Ureter (tissue), 1 donor: ENCODE data around the gene POU2AF2. TPM values are rescaled to one million over a fixed set of nuclear protein-coding genes. Genes with fewer than 3 reads are reported as not detected.
"Not testable (repeated sequence)": the region's sequence is repeated elsewhere in the genome, so short reads cannot be mapped to it uniquely, and the experiment has no call there.

ENCODE experiments used
- DNase-seq: peaks from one replicate; pipeline ENCODE4 v3.0.0-alpha.2; 2020; ENCODE audit warnings: low spot score
- total RNA-seq: library from RNA; stranded (reverse); gene quantifications from one replicate; pipeline ENCODE4 v1.2.4, GENCODE V29; 2023
- donor health status: DM: yes; HTN: yes; CAD: no.

Gene POU2AF2
- total RNA-seq, 1 donor from 2014 or later = 1.2 TPM

DNA sequence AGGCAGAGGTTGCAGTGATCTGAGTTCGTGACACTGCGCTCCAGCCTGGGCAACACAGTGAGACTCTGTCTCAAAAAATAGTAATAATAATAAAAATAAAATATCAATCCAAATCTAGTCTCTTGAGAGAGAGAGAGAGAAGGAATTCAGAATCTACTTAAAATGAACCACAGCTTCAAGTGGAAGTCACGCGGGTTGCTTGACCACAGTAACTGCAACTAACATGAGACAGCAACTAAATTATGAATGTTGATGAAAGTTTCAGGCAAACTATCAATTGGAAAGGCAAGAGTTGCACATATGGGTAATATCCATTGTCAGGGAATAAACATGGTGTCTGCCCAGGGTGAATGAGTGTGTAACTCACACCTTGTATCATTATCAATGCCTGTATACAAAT is 12.5 kb downstream of the POU2AF2 start:
- DNase-seq = no peak

DNA sequence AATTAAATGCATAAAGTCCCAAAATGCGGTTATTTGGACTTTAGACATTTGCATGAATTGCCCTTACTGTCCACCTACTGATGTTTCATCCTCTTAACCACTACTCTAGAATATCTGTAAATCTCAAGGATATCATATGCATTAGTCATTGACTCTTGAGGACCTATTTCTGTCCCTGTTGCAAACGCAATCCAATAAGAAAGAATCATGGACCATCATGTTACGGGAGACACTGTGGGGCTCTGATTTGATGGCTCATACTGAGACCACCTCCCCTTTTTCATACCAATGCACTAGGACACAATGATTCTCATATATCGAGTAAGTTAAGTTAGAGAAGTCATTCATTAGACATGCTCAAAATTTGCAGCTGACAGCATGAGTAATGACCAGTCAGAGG is 14.4 kb downstream of the POU2AF2 start:
- DNase-seq = no peak

DNA sequence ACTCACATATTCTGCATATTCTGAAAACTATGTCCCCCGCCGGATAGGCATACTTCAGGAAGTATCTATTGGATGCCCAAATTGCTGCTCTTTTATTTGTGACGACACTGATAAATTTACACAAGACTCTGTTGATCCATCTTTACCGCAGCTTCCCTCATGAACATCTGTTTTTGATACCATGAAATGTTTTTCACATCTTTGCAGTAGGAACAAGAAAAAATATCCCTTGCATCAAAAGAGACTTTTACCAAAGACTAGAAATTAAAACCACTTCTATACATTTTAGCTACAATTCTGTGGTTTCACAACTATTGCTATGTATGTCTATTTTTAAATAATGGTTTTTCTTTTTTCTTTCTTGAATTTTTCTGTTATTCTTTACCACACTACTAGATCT is 15.3 kb downstream of the POU2AF2 start:
- no peak for DNase-seq

DNA sequence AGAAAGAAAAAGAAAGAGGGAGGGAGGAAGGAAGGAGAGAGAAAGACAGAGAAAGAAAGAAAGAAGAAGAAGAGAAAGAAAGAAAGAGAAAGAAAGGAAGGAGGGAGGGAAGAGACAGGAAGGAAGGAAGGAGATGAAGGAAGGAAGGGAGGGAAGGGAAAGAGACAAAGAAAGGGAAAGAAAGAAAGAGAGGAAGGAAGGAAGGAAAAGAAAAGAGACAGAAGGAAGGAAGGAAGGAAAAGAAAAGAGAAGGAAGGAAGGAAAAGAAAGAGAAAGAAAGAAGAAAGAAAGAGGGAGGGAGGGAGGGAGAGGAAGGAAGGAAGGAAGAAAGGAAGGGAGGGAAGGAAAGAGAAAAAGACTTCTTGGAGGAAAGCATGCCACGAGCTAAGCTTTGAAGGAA is 19.1 kb downstream of the POU2AF2 start:
- DNase-seq = no peak

DNA sequence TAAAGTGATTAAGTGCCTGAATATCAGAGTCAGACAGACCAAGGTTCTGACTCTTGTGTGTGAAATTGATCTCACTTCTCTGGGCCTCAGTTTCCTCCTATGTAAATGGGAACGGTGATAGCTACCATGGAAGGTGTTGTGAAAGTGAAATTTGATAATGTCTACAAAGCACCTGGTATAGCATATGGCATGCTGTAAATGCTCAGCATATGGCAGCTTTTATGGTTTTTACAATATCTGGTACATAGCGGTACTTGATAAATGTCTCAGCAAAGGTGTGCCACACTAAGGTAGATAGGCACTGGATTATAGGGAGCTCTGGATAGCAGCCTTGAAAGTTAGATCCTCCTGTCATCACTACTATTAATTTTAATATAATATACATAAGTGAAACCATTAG is 19.9 kb downstream of the POU2AF2 start:
- DNase-seq = no peak

DNA sequence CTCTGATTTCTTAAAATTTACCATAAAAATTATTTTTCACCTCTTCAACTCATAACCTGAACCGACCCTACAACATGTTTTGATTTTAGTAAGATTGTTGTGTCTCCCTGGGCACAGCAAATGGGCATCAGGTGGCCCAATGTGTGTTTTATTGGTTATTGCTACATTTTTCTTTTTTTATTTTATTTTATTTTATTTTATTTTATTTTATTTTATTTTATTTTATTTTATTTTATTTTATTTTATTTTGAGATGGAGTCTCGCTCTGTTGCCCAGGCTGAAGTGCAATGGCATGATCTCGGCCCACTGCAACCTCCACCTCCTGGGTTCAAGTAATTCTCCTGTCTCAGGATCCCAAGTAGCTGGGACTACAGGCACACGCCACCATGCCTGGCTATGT is 22.8 kb downstream of the POU2AF2 start:
- DNase-seq = not testable (repeated sequence)

DNA sequence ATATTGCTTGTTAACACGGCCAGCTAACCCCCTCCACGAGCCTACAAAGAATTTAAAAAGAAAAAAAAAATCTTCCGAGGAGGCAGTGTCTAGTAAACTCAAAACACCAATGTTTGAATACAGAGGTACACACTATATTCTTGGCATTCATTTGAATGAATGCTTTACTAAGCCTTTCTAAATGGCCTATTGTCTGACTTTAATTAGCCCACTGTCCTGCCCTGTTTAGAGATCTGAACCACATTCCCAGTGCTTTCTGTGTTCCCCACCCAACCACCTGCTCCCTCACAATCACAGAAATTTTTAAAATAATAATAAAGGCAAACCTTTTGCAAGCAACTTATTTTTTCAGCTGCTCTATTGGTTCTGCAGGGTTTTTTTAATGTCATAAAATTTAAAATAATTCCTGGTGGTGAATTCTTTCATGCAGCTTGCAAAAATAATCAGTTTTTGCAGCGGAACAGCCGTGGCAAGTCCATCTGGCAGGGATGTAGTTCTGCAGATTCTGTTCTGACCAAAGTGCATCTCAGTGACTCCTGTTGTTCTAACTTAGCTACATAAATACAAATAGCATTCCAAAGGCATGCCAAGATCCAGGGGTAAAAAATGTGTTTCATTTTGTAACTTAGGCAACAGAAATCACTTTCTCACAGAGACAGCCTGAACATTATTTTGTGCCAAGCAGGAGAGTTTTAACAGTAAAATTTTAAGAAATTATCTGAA is 23.8 kb downstream of the POU2AF2 start:
- DNase-seq = no peak

DNA sequence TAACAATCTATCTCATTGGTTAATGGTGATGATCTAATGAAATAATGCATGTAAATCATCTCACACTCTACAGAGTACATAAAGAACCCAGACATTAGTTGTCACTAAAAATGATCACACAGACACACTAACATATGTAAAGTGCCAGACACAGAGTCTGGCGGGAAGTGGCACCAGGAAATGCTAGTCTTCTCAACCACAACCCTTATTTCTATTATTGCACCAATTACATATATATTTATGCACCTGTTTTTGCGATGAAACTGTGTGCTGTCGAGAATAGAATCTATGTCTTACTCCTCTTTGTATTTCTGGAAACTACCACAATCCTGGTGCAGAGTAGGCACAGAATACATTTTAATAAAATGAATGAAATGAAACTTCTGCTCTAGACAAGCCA is 26.9 kb downstream of the POU2AF2 start:
- no peak for DNase-seq

DNA sequence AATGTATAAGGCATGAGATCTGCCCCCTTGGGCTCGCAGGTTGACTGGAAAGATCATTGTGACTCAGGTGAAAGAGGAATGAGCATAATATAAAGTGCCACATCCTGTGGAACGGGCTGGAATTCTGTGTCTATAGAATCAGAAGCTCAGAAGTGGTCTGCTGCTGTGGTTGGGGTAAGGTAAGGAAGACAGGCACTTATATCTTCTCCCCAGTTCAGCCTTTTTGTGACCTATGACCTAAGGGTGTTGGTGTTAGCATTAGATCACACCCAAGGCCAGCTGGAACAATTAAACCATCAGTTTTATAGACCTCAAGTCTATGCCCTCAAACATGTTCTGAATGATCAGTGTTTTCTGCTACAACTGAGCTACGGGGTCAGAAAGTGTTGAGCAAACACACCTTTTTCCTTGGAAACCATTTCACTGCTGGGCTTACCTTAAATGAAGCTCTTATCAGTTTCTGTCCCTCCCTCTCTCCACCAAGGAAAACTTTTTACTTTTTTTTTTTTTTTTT is 37.1 kb downstream of the POU2AF2 start:
- DNase-seq = no peak

DNA sequence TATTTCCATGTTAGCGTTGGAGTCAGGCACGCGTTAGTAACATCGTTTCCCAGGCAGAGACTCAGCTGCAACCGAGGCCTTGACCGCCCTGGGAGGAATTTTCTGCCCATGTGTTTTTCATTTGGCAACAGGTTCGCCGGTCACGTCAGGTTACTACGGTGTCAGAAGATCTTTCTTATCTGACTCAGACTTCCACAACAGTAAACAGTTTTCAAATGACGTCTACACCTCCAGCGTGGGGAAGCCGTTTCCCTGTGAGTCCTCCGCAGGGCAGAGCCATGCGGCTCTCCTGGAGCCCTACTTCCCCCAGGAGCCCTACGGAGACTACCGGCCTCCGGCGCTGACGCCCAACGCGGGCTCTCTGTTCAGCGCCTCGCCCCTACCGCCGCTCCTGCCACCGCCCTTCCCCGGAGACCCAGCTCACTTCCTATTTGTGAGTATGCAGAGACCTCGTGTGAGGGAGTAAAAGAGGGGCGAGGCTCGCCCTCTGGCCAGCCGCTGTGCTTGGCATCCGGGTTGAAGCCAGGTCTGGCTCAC is 38.5 kb downstream of the POU2AF2 start:
- DNase-seq = peak; percentile 50

DNA sequence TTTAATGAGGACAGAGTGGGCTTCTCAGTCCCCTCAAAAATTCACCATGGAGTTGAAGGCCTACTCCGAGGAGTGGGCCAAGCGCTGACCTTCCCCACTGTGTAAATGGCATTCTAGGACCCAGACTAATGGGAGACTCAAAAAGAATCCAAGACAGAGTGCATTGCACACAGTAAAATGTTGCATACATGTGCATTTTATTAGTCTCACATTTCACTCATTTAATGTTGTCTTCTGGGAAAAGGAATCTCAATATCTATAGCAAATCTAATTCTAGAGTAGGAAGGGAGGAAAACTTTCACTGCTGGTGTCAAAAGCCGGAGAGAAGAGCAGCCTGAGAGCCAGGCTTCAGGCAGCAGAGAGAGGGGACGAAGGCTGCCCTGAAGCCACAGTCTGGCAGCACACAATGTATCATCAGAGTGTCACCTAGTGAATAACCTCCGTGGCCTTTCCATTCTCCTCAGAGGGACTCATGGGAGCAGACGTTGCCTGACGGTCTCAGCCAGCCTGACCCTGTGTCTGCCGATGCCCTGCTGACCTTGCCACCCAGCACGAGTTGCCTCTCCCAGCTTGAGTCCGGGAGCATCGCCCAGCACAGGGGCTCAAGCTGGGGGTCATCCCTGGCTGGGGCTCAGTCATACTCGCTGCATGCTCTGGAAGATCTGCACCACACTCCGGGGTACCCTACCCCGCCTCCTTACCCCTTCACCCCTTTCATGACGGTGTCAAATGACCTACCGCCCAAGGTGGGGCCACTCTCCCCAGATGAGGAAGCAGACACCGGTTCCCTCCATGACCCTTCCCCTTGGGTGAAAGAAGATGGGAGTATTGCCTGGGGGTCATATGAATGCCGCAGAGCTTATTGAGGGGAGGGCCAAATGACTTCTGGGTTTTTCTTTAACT is 39.9 kb downstream of the POU2AF2 start:
- DNase-seq = no peak

DNA sequence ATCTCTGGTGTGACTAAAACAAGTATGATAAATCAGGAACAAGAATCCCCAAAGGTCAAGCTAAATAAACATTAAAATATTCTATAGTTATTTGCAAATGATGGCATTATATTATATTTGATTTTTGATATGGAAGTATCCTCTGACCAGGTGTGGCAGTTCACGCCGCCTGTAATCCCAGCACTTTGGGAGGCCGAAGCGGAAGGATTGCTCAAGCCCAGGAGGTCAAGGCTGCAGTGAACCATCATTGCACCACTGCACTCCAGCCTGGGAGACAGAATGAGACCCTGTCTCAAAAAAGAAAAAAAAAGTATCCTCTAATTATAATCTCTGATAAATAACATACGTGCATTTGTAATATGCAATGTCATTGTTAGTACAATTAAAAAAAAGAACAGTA is 46.2 kb downstream of the POU2AF2 start:
- DNase-seq = no peak

DNA sequence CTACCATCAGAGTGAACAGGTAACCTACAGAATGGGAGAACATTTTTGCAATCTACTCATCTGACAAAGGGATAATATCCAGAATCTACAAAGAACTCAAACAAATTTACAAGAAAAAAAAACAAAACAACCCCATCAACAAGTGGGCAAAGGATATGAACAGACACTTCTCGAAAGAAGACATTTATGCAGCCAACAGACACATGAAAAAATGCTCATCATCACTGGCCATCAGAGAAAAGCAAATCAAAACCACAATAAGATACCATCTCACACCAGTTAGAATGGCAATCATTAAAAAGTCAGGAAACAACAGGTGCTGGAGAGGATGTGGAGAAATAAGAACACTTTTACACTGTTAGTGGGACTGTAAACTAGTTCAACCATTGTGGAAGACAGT is 46.9 kb downstream of the POU2AF2 start:
- not testable (repeated sequence) for DNase-seq

DNA sequence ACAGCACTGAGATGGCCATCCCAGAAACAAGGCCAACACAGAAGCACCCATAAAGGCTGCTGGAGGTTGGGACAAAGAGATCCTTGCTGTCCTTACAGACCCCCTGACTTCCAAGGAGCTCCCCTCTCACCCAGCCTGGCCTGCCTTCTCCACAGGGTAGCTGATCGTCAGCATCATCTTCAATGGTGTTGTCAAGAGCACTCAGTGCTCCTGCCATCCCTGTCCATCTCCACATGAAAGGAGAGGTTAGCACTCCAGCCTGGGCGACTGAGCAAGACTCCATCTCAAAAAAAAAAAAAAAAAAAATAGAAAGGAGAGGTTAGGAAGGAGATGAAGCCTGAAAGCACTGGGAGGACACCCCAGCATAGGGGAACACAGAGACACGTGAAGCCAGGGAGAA is 50.7 kb downstream of the POU2AF2 start:
- no peak for DNase-seq

DNA sequence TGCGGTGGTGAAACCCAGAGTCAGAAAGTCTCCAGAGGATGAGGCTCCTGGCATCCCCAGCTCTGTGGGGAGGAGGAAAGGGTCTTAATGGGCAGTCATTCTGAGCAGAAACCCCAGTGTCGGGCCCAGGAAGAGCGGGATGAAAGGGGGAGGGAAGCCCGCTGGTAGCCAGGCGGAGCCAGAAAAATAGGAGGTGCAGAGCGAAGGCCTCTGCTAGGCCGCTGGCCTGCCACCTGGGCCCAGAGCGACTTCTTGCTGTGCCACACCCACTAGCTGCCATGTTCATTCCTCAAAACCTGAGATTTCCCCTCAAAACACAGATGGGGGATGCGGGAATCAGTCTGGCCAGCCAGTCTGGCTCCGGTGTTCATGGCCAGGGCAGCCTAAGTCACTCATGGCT is 52.2 kb downstream of the POU2AF2 start:
- DNase-seq = no peak

DNA sequence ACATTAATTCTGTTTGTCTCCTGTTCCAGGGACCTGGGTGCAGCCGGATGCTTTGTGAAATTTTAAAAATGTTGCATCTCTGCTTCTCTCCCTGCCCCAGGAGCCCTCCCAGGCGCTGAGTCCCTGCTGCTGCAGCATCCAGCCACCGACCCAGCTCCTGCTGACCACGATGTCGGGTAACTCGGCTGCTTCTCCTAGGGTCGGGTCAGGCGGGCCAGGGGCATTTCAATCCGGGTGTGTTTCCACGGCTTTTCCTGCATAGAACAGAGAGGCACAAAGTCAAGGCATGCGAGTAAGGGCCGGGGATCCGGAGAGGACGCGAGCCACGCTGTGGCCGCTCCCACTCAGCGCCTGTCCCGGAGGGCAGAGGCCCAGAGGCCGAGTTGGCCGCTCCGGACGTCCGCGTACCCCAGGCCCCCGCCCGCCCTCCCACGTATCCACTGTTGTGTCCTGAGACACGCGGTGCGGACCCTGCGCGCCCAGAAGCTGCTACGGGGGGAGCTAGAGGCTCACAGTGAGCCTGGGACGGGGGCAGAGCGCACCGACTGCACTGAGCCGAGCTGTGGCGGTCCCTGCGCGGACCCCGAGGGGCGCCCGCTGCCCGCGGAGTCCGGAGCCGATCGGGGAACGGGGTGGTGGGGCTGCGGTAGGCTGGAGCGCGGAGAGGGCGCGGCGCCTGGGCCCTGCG is 53.0 kb downstream of the POU2AF2 start, which contains the start of gene POU2AF3:
POU2AF3 (plus strand) TSS at position 134 of the 688 bp plus-strand sequence; CDS start at position 170, 36 bp downstream.
- DNase-seq = no peak

DNA sequence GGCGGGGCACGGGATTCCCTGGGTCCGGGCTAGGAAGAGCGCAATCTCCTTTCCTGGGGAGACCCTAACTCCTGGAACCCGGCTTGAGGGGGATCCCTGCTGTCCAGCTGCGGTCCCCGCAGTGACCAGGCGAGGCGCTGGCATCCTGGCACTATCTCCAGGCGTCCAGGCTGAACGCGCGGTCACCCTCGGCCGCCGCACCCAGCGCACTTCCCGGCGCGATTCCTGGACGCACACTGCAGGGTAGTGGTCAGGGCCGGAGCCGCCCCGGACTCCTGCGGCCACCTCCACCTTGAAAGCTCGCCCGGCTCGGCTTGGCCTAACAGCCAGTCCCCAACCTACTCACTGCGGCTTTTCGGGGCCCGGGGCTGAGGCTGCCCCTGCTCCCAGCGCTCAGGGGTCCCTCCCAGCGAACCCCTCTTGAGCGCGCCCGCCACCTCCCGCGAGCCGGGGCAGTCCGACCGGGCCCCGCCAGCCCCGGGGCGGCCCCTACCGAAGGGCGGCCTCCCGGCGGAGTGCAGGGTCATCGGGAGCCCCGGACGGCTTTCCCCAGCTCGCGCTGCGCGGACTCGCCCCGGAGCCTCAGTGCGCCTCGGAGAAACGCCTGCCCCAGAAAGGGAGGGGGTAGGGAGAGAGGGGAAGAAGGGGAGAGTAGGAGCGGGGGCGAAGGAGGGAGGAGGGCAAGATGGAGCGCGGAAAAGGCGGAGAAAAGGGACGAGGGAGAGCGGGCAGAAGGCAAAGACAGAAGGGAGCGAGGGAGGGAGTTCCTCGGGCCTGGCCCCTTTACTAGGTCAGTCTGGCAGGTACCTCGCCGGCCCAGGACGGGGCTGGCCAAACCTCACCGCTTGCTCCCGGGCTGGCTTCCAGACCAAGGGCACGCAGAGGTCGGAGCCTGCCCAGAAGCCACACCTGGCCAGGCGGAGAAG is 53.8 kb downstream of the POU2AF2 start:
- DNase-seq = peak; percentile 79

DNA sequence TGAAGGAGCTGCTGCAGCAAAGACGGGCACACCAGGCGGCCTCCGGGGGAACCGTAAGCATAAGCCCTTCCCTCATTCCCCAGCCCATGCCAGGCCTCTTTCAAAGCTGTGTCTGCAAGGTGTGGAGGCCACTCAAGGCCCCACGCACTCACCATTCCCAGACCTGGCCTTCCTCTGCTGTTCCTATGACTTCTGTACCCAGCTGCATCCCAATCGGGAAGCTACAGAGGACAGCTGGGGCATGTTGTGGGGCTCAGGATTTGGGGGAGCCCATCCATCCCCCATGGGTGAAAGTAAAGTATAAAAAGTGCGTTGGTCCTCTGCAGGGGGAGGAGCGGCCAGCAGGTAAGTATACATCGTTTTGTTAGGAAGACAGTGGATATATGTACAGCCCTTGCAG is 55.0 kb downstream of the POU2AF2 start:
- DNase-seq = no peak

DNA sequence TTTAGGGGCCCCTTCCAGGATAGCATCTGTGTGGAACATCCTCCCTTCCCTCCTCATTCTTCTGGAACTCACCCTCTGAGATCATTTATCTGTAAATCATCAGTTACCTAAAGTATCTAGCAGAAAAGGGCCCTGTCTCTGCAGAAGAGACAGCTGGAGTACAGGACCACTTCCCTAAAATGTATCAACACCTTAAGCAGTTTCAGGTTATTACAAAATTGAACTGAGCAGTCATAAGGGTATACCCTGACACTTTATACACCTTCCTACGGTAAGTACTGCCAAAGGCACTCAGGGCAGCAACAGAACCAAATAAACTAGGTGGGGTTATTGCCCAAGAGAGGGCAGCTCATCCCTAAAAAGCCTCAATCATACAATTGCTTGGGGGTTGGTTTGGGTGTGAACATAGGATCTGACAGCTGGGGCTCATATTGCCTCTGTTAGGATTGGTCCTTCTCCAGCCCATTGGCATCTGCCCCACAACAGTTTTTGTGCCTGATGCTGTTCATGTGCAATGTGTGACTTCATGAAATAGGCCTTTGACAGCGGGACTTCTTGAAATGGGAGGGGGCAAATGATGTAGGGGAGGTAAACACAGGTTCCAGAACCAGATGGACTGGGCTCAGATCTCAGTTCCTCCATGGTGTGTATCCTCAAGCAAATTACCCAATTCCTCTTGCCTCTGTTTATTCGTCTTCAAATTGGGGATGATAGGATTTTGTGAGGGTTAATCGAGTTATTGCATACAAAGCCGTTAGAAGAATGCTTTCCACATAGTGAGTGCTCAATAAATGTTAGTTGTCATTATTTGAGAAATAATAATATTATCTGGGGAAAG is 55.7 kb downstream of the POU2AF2 start:
- DNase-seq = no peak

DNA sequence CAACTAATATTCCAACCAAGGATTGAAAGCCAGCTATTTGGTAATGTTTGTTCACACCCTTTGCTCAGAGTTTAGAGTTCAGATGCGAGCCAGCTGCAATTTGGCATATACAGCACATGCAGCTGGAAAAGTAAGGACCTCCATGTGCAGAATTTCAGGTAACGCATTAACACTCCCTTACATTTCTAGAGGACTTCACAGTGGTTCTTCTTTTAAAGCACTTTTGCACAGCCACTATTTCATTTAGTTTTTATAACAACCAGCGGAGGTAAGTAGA is 56.3 kb downstream of the POU2AF2 start:
- DNase-seq = no peak
